T-helper 1 cell treated with Interleukin-12 subunit alpha and Interleukin-12 subunit beta and Interleukin-4 antibody, amounts not matched to agents 30 μg/mL and 1 μg/mL, for 36 hours (primary cell): Measurements from ENCODE around the gene ITPK1.

Experiments
- H3K27ac Mint-ChIP-seq: one replicate; pipeline ENCODE4 v1.8.0; 2021; ENCODE audit warnings: mild to moderate bottlenecking, mixed read lengths
- H3K27me3 Mint-ChIP-seq: one replicate; pipeline ENCODE4 v1.8.0; 2021; ENCODE audit warnings: low read depth, mixed read lengths
- H3K36me3 Mint-ChIP-seq: one replicate; pipeline ENCODE4 v1.8.0; 2021; ENCODE audit warnings: low read depth, mixed read lengths
- H3K4me1 Mint-ChIP-seq: one replicate; pipeline ENCODE4 v1.8.0; 2021; ENCODE audit warnings: low read depth, mixed read lengths
- H3K4me3 Mint-ChIP-seq: one replicate; pipeline ENCODE4 v1.8.0; 2021; ENCODE audit warnings: mild to moderate bottlenecking, moderate library complexity, mixed read lengths
- H3K9me3 Mint-ChIP-seq: one replicate; pipeline ENCODE4 v1.8.0; 2021; ENCODE audit warnings: mixed read lengths

ITPK1 gene

GRCh38 chr14:92903359-92903758, 212.4 kb downstream of the ITPK1 start:
- Mint-ChIP-seq H3K4me3 (no peak overlapping the region), H3K4me1 (peaks cover 2% of the 10 kb centered on the region), H3K36me3 (no peaks in the 10 kb centered on the region), H3K9me3 (no peaks in the 10 kb centered on the region), H3K27me3 (peaks cover 16% of the 10 kb centered on the region), H3K27ac (no peak overlapping the region)

GRCh38 chr14:92902726-92903125, 213.0 kb downstream of the ITPK1 start:
- Mint-ChIP-seq H3K27ac (no peak overlapping the region), H3K4me3 (no peak overlapping the region), H3K27me3 (peaks cover 16% of the 10 kb centered on the region)

GRCh38 chr14:92902191-92902590, 213.5 kb downstream of the ITPK1 start:
- no peak overlapping the region for H3K4me3 Mint-ChIP-seq
- no peak overlapping the region for H3K27ac Mint-ChIP-seq
- no peaks in the 10 kb centered on the region for H3K36me3 Mint-ChIP-seq
- no peaks in the 10 kb centered on the region for H3K9me3 Mint-ChIP-seq
- peaks cover 9% of the 10 kb centered on the region for H3K4me1 Mint-ChIP-seq
- H3K27me3 Mint-ChIP-seq, result peaks cover 18% of the 10 kb centered on the region

More at GRCh38 chr14:92902726-92903125, 213.0 kb downstream of the ITPK1 start:
- H3K36me3 Mint-ChIP-seq, result no peaks in the 10 kb centered on the region
- H3K4me1 Mint-ChIP-seq, result peaks cover 8% of the 10 kb centered on the region
- no peaks in the 10 kb centered on the region for H3K9me3 Mint-ChIP-seq

GRCh38 chr14:92900660-92901059, 215.1 kb downstream of the ITPK1 start:
- Mint-ChIP-seq H3K36me3 (no peaks in the 10 kb centered on the region), H3K27me3 (peaks cover 21% of the 10 kb centered on the region), H3K4me1 (peaks cover 9% of the 10 kb centered on the region), H3K4me3 (no peak overlapping the region), H3K27ac (no peak overlapping the region), H3K9me3 (no peaks in the 10 kb centered on the region)

GRCh38 chr14:92898566-92899131, 217.1 kb downstream of the ITPK1 start:
- Mint-ChIP-seq H3K36me3 (no peaks in the 10 kb centered on the region), H3K27me3 (peaks cover 17% of the 10 kb centered on the region), H3K4me3 (no peak overlapping the region), H3K9me3 (peaks cover 2% of the 10 kb centered on the region), H3K4me1 (peaks cover 9% of the 10 kb centered on the region), H3K27ac (no peak overlapping the region)

- H3K27me3 Mint-ChIP-seq, result peaks cover 16% of the 10 kb centered on the region
- H3K4me1 Mint-ChIP-seq, result peaks cover 9% of the 10 kb centered on the region
- H3K36me3 Mint-ChIP-seq, result no peaks in the 10 kb centered on the region
- H3K9me3 Mint-ChIP-seq, result peaks cover 8% of the 10 kb centered on the region
- peak overlapping the region; percentile 58 for H3K27ac Mint-ChIP-seq
- peak overlapping the region; percentile 63 for H3K4me3 Mint-ChIP-seq
These were observed 217.7 kb downstream of the ITPK1 start for GRCh38 chr14:92897922-92898565.

- H3K27ac Mint-ChIP-seq, result no peak overlapping the region
- H3K36me3 Mint-ChIP-seq, result no peaks in the 10 kb centered on the region
- peaks cover 9% of the 10 kb centered on the region for H3K4me1 Mint-ChIP-seq
- H3K4me3 Mint-ChIP-seq, result no peak overlapping the region
- H3K27me3 Mint-ChIP-seq, result peaks cover 5% of the 10 kb centered on the region
- peaks cover 14% of the 10 kb centered on the region for H3K9me3 Mint-ChIP-seq
These were observed 220.3 kb downstream of the ITPK1 start for GRCh38 chr14:92895352-92895878.

- H3K4me3 Mint-ChIP-seq, result no peak overlapping the region
- peaks cover 5% of the 10 kb centered on the region for H3K27me3 Mint-ChIP-seq
- H3K36me3 Mint-ChIP-seq, result no peaks in the 10 kb centered on the region
- no peak overlapping the region for H3K27ac Mint-ChIP-seq
- no peaks in the 10 kb centered on the region for H3K4me1 Mint-ChIP-seq
- peaks cover 18% of the 10 kb centered on the region for H3K9me3 Mint-ChIP-seq
These were observed 223.1 kb downstream of the ITPK1 start for GRCh38 chr14:92892589-92892988.

- H3K9me3 Mint-ChIP-seq, result peaks cover 18% of the 10 kb centered on the region
- no peak overlapping the region for H3K27ac Mint-ChIP-seq
- no peaks in the 10 kb centered on the region for H3K4me1 Mint-ChIP-seq
- H3K36me3 Mint-ChIP-seq, result no peaks in the 10 kb centered on the region
- peaks cover 5% of the 10 kb centered on the region for H3K27me3 Mint-ChIP-seq
- no peak overlapping the region for H3K4me3 Mint-ChIP-seq
These were observed 224.7 kb downstream of the ITPK1 start for GRCh38 chr14:92890830-92891588.

- no peak overlapping the region for H3K27ac Mint-ChIP-seq
- H3K4me1 Mint-ChIP-seq, result no peaks in the 10 kb centered on the region
- H3K27me3 Mint-ChIP-seq, result peaks cover 5% of the 10 kb centered on the region
- no peak overlapping the region for H3K4me3 Mint-ChIP-seq
- H3K9me3 Mint-ChIP-seq, result peaks cover 18% of the 10 kb centered on the region
- H3K36me3 Mint-ChIP-seq, result no peaks in the 10 kb centered on the region
These were observed 226.8 kb downstream of the ITPK1 start for GRCh38 chr14:92888896-92889295.

- peaks cover 5% of the 10 kb centered on the region for H3K27me3 Mint-ChIP-seq
- H3K9me3 Mint-ChIP-seq, result peaks cover 4% of the 10 kb centered on the region
- H3K4me3 Mint-ChIP-seq, result no peak overlapping the region
- H3K27ac Mint-ChIP-seq, result no peak overlapping the region
- H3K36me3 Mint-ChIP-seq, result no peaks in the 10 kb centered on the region
- H3K4me1 Mint-ChIP-seq, result no peaks in the 10 kb centered on the region
These were observed 228.6 kb downstream of the ITPK1 start for GRCh38 chr14:92887157-92887556.
